Sigmoid colon (tissue), 4 donors: ENCODE measurements around the gene CEACAM4.

Experiments used
- EP300 ChIP-seq, 4 donors: sonication (generic); formaldehyde crosslinking; IDR thresholded peaks; one replicate each; pipeline ENCODE4 v1.6.1; 2017; ENCODE audit warnings: antibody characterized with exemption in 4 of 4
- POLR2AphosphoS5 ChIP-seq, 4 donors: sonication (generic); formaldehyde crosslinking; IDR thresholded peaks; one replicate each; pipeline ENCODE4 v1.6.1; 2017; ENCODE audit warnings: antibody characterized with exemption in 4 of 4
- TF ChIP-seq, protein P1 (sequence below), 4 experiments: fragments of 450-650 bp in 3 of 4; fragments of 200-600 bp in 1 of 4; IDR thresholded peaks; one replicate each; pipeline ENCODE4 v1.5.1; 2016 to 2019; ENCODE audit warnings: antibody characterized with exemption in 4 of 4, mild to moderate bottlenecking in 3 of 4, moderate library complexity in 2 of 4

GRCh38 chr19:41589371-41589770 is 37.5 kb downstream of the CEACAM4 start:
- no peak for TF ChIP-seq EP300 (IDR thresholded peaks at IDR 0.05)
- TF ChIP-seq, protein P1, sequence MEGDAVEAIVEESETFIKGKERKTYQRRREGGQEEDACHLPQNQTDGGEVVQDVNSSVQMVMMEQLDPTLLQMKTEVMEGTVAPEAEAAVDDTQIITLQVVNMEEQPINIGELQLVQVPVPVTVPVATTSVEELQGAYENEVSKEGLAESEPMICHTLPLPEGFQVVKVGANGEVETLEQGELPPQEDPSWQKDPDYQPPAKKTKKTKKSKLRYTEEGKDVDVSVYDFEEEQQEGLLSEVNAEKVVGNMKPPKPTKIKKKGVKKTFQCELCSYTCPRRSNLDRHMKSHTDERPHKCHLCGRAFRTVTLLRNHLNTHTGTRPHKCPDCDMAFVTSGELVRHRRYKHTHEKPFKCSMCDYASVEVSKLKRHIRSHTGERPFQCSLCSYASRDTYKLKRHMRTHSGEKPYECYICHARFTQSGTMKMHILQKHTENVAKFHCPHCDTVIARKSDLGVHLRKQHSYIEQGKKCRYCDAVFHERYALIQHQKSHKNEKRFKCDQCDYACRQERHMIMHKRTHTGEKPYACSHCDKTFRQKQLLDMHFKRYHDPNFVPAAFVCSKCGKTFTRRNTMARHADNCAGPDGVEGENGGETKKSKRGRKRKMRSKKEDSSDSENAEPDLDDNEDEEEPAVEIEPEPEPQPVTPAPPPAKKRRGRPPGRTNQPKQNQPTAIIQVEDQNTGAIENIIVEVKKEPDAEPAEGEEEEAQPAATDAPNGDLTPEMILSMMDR (IDR thresholded peaks at IDR 0.05), result no peak
- no peak for TF ChIP-seq POLR2AphosphoS5 (IDR thresholded peaks at IDR 0.05)
